ENCODE results near the gene MIPEP.

The MIPEP gene

GRCh38 chr13:23743278-23744076 lies 145.7 kb downstream of the MIPEP start:
- H3K4me1 ChIP-seq (ENCODE audit: insufficient read depth, low read length, severe bottlenecking), result no peaks in the 10 kb centered on the region
- no peak overlapping the region for H3K9ac ChIP-seq (ENCODE audit: low read length)
- H3K9me2 ChIP-seq (ENCODE audit: low read depth, low read length), result no peaks in the 10 kb centered on the region
- TF ChIP-seq EZH2 (IDR thresholded peaks at IDR 0.05; ENCODE audit: borderline replicate concordance, low read length), result no peak
- no peak for TF ChIP-seq CTCF (IDR thresholded peaks at IDR 0.05; ENCODE audit: low read length)
- H2AFZ ChIP-seq (ENCODE audit: low read length), result no peak overlapping the region
- H4K20me1 ChIP-seq (ENCODE audit: insufficient read depth, low read length), result no peaks in the 10 kb centered on the region
- no peaks in the 10 kb centered on the region for H3F3A ChIP-seq (ENCODE audit: insufficient read depth, low read length)
- H3K36me3 ChIP-seq (ENCODE audit: insufficient read depth, low read length), result no peaks in the 10 kb centered on the region
- H3K27me3 ChIP-seq (ENCODE audit: insufficient read depth, low read length), result no peaks in the 10 kb centered on the region
- H3K9me3 ChIP-seq (ENCODE audit: low read length), result no peaks in the 10 kb centered on the region
- no peaks in the 10 kb centered on the region for H3K79me2 ChIP-seq (ENCODE audit: insufficient read depth, low read length)
- H3K4me2 ChIP-seq (ENCODE audit: low read length), result no peak overlapping the region
- H3K27ac ChIP-seq (ENCODE audit: low read depth, low read length, poor library complexity, severe bottlenecking), result no peak overlapping the region
- H3K4me3 ChIP-seq (ENCODE audit: low read depth, low read length, poor library complexity, severe bottlenecking), result no peak overlapping the region

DNA sequence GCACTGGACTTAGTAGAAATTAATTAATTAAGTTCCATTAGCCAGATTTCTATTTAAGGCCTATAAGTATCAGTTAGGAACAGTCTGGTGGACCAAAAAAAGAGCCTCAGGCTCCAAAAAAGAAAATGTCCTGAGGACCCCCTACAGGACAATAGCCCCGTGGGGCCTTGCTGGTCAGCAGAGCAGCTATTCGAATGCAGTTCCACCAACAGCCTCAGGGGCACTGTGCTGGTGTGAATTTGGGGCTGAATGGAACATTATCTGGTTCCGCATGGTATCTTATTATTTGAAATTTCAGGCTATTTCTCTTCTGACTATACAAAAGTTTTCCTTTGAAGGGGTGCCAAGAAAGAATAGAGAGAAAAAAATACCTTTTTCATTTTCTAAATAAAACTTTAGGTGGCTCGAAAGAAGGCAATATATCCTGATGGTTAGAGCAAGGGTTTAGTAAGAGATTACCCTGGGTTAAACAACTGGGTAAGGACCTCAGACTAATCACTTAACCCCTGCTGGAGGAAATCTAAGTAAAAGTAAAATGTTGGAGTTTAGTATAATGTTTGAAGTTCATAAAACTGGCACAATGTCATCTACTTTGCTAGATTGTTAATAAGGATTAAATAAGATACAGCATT lies 147.2 kb downstream of the MIPEP start:
- no peaks in the 10 kb centered on the region for H3K9me3 ChIP-seq (ENCODE audit: low read length)
- H3F3A ChIP-seq (ENCODE audit: insufficient read depth, low read length), result no peaks in the 10 kb centered on the region
- H4K20me1 ChIP-seq (ENCODE audit: insufficient read depth, low read length), result no peaks in the 10 kb centered on the region
- H3K9me2 ChIP-seq (ENCODE audit: low read depth, low read length), result no peaks in the 10 kb centered on the region
- no peak overlapping the region for H3K4me3 ChIP-seq (ENCODE audit: low read depth, low read length, poor library complexity, severe bottlenecking)
- no peak overlapping the region for H2AFZ ChIP-seq (ENCODE audit: low read length)
- no peak overlapping the region for H3K27ac ChIP-seq (ENCODE audit: low read depth, low read length, poor library complexity, severe bottlenecking)
- TF ChIP-seq EZH2 (IDR thresholded peaks at IDR 0.05; ENCODE audit: borderline replicate concordance, low read length) (no peak), CTCF (IDR thresholded peaks at IDR 0.05; ENCODE audit: low read length) (peak; percentile 63)
- H3K79me2 ChIP-seq (ENCODE audit: insufficient read depth, low read length), result no peaks in the 10 kb centered on the region
- H3K27me3 ChIP-seq (ENCODE audit: insufficient read depth, low read length), result no peaks in the 10 kb centered on the region
- H3K9ac ChIP-seq (ENCODE audit: low read length), result no peak overlapping the region
- H3K4me1 ChIP-seq (ENCODE audit: insufficient read depth, low read length, severe bottlenecking), result no peaks in the 10 kb centered on the region
- no peaks in the 10 kb centered on the region for H3K36me3 ChIP-seq (ENCODE audit: insufficient read depth, low read length)
- no peak overlapping the region for H3K4me2 ChIP-seq (ENCODE audit: low read length)

GRCh38 chr13:23740002-23740401 lies 149.2 kb downstream of the MIPEP start:
- TF ChIP-seq EZH2 (IDR thresholded peaks at IDR 0.05; ENCODE audit: borderline replicate concordance, low read length) (no peak), CTCF (IDR thresholded peaks at IDR 0.05; ENCODE audit: low read length) (no peak)
- Histone ChIP-seq H3K27ac (ENCODE audit: low read depth, low read length, poor library complexity, severe bottlenecking) (no peak overlapping the region), H4K20me1 (ENCODE audit: insufficient read depth, low read length) (no peaks in the 10 kb centered on the region), H3K9me3 (ENCODE audit: low read length) (no peaks in the 10 kb centered on the region), H3K9me2 (ENCODE audit: low read depth, low read length) (no peaks in the 10 kb centered on the region), H3K27me3 (ENCODE audit: insufficient read depth, low read length) (no peaks in the 10 kb centered on the region), H2AFZ (ENCODE audit: low read length) (no peak overlapping the region), H3K9ac (ENCODE audit: low read length) (no peak overlapping the region), H3K4me3 (ENCODE audit: low read depth, low read length, poor library complexity, severe bottlenecking) (no peak overlapping the region), H3K79me2 (ENCODE audit: insufficient read depth, low read length) (no peaks in the 10 kb centered on the region), H3K4me1 (ENCODE audit: insufficient read depth, low read length, severe bottlenecking) (no peaks in the 10 kb centered on the region), H3F3A (ENCODE audit: insufficient read depth, low read length) (no peaks in the 10 kb centered on the region), H3K36me3 (ENCODE audit: insufficient read depth, low read length) (no peaks in the 10 kb centered on the region), H3K4me2 (ENCODE audit: low read length) (no peak overlapping the region)

Data from OCI-LY1 (cell line).